GM04503 (cell line): Measurements from ENCODE around the gene FRRS1L.

Experiments used
- DNase-seq: peaks from one replicate; pipeline ENCODE4 v3.0.0-alpha.2; 2012; ENCODE audit warnings: low read depth

FRRS1L gene

DNA sequence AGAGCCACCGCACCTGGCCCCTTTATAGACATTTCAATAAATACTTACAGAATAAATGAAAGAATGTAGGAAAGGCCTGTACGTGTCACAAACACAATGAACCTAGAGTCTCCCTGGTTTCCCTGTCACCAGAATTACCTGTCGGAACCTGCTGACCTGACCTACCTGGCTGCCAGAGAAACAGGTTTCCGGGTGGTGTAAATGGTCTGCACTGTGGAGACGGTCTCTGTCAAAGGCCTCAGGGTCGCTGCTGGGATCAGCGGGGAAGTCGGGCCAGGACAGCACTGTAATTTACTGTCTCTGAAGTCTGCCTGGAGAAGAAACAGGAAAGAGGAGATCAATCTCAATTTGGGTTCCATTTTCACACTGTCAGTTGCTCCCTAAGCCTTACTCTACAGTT lies 9.3 kb upstream of the FRRS1L start:
- DNase-seq = no peak

DNA sequence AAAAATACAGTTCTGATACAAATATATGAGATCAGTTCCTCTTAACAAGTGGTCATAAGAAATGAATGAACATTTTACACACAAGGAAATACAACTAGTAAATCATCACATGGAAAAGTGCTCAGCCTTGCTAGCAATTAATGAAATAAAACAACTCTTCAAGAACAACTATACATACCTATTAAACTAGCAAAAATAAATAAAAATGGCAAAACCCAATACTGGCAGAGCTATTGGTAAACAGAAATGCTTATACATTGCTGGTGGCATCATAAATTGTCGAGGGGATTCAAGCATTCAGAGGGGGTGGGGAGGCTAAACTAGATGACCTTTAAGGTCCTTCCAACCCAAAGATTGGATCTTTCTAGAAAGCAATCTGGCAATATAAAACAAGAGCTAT lies 5.9 kb upstream of the FRRS1L start:
- DNase-seq = no peak

DNA sequence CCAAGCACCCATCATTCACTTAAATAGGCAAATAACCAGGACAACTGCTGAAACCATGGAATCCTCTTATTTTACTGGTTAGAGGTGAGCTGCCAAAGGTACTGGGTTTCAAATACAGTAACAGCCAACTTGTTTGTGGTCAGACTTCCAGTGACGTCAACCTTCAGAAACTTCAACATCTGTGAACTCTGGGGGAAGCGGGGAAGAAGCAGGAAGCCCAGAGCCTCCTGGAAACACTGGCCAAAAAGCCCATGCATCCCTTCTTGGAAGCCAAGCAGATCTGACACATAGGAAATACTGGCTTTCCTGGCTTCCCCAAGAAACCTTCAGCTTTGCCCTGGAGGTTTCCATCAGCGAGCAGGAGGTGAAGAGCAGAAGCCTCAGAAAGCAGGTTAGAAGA lies 4.9 kb upstream of the FRRS1L start:
- DNase-seq = no peak

DNA sequence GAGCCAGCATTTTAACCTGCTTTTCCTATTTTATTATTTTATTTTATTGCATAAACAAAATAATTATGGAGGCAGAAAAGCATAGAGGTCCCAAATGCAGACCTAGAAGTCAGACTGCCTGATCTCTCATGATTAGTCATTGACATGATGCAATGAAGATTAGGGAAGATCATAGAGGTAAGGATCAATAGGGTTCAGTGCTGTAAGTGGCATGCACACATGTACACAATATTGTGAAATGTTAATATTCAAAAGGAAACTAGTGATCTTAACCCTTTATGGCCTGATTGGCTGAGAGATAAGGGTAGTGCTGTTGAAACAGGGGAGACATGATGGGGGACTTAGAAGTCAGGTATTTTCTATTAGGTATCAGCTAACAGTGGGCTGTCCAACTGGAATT lies 1.1 kb upstream of the FRRS1L start:
- no peak for DNase-seq

DNA sequence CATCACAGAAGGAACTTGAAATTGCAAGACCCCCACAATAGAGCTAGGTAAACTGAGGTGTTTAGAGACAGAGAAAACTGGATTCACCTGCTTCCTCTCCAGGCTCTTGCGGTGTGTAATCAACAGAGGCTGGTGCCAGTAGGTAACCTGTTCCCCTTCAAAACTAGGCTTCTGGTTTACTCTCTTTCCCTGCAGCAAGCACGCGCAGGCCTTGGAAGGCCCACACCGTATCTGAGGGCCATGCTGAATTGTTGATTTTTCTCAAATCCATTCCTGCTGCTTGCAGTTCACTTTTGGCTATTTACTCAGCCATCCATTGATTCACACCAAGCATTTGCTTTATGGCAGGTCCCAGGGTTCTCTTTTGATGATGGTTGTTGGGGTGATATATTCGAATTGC lies 667 bp upstream of the FRRS1L start:
- DNase-seq = no peak

DNA sequence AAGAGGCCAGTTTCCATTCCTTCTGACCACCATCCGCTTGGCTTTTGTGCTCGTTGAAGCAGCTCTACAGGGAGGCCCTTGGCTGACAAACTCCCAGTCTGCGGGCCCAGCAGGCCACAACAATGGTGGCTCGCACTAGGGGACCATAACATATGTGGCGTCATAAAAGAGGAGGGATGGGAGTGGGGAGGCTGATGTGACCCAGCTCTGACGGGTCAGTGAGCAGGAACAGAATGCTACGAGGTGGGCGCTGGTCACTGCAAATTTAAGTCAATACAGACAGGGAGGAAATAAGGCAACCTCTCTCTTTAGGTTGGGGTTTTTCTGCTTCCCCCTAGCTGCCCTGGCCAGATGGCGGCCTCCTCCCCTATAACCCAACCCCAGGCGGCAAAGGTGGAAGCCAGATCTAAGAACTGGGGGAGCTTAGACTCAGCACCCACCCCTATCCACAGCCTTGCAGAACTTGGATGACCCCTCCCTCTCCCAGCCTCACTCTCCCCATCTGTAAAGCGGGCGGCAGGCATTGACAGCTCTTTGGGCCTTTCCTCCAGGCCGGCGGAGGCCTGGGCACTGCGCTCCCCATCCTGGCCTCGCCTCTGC lies 778 bp downstream of the FRRS1L start:
- no peak for DNase-seq

DNA sequence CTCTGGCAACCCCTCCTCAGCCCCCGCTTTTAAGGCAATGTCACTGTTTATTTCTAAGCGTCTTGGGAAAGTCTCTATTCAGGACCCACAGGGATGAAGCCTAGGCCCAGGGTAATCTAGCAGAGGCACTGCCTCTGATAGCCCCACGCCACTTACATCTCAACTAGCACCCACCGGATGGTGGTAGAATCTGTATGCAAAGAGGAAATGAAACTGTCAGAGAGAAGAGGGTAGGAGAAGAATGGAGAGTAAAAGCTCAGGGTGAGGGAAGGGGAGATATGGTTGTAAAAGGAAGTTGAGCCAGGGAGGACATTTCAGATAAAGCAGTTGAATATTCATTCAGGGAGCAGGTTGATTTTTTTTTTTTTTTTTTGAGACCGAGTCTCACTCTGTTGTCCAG lies 3.0 kb downstream of the FRRS1L start:
- no peak for DNase-seq

DNA sequence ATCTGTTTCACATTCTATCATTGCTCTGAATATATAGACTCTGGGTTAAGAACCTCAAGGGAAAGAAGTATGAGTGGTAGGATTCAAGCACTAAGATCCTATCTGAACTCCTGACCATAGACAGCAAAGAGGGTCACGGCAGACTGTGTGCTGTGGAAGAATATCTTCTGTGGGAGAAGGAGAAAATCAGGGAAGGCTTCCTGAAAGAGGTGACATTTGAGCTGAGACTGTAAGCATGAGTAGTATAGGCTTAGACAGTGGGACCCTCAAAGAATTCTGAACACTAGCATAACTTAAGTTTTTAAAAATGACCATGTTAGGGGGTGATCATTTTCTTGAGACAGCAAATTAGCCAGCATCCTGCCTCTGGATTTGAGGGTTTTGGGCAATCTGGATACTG lies 3.9 kb downstream of the FRRS1L start:
- no peak for DNase-seq

DNA sequence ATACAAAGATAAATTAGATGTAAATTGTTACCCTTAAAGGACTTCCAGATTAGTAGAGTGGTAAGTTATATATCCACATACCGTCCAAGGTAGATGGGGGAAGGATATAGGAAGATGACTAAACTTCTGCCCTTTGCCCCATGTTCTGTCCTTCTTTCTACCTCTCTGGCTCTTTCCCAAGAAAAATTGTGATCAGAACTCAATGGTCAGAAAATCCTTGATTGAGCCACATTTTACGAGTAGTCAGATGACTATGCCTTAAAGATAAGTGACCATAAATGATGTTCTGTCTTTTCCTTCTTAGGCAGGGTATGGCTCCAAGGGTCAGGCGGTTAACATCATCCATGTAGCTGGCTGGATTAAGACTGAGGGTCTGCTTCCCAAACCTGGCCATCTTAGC lies 4.4 kb downstream of the FRRS1L start:
- DNase-seq = no peak

DNA sequence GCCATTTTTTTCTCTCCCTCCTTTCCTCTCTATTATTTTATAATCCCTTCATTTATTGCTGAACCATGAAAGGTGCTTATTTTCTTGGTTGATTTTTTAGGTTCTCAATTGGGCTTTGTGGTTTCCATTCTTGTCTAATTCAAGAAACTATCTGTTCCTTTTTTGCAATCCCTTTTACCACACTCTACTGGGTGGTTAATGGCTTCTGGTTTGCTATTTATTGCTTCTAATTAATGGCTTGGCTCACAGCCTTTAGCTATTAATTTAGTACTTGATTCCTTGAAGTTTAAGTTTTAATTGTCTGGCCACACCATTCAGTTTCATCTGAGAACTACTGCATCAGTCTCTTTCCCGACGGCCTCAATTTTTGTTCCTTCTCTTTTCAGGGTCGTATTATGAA lies 5.6 kb downstream of the FRRS1L start:
- no peak for DNase-seq

DNA sequence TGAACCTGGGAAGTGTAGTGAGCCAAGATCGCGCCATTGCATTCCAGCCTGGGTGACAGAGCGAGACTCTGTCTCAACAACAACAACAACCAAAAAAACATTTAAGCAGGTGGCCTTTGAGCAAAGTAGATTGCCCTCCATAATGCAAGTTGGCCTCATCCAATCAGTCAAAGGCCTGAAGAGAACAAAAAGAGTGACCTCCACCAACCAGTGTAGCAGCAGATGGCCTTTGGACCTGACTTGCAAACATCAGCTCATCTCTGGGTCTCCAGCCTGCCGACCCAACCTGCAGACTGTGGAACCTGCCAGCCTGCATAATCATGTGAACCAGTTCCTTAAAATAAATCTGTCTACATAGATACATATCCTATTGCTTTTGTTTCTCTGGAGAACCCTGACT lies 7.5 kb downstream of the FRRS1L start:
- no peak for DNase-seq

DNA sequence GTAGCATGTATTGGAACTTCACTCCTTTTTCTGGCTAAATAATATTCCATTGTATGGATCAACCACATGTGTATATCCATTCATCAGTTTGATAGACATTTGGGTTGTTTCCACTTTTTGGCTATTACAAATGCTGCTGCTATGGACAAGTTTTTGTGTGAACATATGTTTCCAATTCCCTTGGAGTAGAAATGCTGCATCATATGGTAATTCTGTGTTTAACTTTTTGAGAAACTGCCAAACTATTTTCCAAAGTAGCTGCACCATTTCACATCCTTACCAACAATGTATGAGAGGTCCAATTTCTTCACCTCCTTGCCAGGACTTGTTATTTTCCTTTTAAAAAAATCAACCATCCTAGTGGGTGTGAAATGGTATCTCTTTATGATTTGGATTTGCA lies 8.4 kb downstream of the FRRS1L start:
- DNase-seq = peak; percentile 16

DNA sequence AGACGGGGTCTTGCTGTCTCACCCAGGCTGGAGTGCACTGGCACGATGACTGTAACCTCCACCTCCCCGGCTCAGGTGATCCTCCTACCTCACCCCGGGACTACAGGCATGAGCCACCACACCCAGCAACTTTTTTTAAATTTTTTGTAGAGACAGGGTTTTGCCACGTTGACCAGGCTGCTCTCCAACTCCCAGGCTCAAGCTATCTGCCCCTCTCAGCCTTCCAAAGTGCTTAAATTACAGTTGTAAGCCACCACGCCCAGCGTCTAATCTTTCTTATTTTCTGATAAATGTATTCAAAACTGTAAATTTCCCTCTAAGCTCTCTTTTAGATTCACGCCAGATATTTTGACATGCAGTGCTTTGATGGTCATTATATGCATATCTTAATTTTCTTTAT lies 10.3 kb downstream of the FRRS1L start:
- no peak for DNase-seq

DNA sequence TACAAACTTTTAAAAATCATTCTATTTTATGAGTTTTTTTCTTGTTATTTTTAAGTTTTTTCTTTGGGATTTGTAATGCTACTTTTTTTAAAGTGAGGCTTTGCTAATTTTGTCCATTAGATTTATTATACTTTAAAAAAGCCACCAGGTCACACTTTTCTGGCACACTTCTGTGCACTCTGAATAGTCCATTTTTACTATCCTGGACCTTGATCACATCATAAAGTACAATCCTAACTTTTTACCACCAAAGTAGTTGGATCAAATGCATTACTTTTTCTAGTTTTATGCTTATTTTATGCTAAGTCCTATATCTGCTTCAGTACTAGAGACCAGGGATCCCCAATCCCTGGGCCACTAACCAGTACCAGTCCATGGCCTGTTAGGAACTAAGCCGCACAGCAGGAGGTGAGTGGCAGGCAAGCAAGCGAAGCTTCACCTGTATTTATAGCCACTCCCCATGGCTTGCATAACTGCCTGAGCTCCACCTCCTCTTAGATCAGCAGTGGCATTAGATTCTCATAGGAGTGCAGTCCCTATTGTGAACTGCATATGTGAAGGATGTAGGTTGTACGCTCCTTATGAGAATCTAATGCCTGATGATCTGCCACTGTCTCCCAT lies 16.0 kb downstream of the FRRS1L start:
- DNase-seq = no peak

DNA sequence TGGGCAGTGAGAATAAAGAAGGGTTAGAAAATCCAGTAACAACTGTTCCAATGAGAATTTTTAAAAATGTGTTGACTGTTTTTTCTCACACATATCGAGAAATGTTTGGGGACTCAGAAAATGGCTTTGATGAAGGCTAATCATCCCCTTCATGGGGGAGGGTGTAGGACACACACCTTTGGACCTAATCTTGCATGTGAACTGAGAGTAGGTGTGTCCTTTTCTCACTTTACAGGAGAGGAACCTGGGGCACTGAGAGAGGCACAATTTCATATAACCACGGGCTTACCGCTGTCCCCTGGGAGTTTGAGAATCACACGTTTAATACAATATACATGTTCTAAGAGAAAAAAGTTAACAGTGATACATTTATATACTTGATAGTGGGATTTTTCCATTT lies 17.3 kb downstream of the FRRS1L start:
- no peak for DNase-seq

DNA sequence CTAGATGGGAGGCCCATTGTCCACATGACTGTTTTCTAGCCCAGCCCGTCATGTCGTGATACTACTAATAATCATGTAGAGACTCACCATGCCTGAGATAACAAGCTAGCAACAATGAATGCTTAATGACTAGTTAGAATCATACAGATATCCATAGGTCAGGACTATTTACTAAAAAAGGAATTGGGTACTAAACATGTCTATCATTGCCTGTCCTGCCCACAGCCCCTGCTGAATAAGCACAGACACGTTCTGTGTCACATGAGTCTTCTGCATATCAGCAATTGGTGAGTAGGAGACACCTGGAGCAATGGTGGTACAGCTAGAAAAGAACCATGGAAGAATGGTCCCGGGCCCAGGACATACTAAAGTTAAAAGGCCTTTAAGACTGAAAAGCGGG lies 18.0 kb downstream of the FRRS1L start:
- DNase-seq = no peak

DNA sequence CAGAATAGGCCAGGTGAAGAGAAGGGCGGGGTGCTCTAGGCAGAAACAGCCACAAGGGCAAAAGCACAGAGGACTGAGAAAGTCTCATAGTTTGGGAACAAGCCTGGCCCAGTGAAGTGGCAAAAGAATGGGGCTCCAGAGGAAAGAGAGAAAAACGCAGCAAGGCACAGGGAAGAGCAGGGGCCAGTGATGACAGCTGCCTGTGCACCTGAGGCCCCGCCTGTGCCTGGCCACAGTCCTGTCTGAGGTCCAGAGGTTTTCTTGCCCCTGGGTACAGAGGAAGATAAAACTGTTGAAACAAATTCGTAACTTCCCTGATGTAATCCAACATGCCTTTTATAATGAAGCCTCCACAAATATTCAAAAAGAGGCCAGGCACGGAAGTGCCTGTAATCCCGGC lies 22.0 kb downstream of the FRRS1L start:
- no peak for DNase-seq

DNA sequence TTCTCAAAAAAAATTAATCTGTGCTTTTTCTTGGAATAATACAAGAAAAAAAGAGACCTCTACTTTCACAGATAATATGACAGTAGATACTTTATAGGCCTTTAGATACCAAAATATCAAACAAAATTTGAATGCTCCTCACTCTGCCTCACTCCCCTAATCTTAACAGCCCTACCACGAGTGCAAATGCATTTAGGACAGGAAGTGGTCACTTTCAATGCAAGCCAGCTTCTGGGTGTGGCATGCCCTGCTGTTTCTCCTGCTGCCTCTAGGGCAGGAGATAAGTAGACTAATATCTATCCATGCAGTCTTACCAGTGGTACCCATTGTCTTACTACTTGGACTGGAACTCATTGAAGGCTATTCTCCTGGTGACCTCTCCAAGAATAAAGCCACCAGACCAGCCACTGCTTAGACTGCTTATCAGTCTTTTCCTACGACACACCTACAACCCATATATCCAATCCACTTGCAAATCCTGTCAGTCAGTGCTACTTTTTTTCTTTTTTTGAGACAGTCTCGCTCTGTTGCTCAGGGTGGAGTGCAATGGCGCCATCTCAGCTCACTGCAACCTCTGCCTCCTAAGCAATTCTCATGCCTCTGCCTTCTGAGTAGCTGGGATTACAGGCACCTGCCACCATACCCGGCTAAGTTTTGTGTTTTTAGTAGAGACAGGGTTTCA lies 23.0 kb downstream of the FRRS1L start:
- no peak for DNase-seq

DNA sequence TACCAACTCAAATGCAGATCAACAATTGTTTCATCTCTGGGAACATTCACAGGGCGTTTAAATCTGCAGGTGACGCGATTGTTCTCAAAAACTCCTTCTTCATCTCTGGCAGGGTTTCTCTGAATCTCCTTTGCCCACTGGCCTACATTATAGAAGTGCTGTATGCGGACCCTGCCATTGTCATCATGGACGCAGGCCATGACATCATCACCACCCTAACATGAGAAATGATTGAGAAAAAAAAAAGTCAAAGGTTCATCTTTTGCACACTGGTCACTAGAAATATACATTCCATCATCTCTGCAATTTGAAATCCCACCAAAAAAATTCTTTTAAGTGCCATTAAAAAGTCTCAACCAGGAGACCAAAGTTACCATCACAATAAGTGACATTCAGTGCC lies 25.7 kb downstream of the FRRS1L start:
- DNase-seq = no peak

DNA sequence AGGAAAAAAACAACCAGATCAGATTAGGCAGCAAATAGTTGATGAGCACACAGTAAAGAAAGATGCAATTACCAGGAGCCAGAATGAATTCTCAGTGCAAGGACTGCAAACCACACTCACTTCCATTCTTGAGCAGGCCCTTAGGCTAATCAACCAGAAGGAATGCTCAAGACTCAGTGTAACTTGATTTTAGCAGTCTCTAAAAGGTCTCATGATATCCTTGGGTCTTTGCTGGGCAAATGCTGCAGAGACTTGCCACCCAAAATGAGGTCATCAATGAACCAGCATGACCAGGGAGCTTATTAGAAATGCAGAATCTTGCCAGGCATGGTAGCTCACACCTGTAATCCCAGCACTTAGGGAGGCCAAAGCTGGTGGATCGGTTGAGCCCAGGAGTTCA lies 27.2 kb downstream of the FRRS1L start:
- DNase-seq = no peak

DNA sequence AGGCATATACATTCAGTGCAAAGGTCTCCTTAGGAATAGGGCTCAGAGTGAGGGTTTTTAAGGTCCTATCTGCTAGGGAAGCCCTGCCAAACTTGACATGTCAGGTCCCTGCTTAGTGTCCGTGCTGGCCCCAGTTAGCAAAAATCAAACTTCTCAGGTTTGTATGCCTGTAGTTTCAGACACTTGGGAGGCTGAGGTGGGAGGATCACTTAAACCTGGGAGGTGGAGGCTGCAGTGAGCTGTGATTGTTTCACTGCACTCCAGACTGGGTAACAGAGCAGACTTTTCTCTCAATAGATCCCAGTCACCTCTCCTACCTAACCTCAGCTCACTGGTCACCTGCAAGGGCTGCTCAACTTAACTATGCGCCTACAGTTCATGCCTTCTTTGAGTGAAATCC lies 28.6 kb downstream of the FRRS1L start:
- no peak for DNase-seq

DNA sequence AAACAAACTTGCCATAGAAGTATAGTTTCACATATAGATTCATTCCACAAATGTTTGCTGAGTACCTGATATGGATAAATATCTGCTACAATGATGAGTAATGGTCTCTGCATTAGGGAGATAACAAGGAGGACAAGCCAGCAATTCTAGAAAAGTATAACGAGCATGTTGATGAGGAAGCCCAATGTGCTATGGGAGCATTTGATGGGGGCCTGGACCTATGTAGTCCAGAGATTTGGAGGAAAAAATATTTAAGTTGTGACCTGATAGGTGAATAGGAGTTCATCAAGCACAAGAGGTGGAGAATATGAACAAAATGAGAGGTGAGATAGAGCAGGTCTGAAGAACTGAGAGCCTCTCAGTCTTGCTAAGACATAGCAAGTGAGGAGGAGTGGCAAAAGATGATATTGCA lies 32.9 kb downstream of the FRRS1L start:
- no peak for DNase-seq

DNA sequence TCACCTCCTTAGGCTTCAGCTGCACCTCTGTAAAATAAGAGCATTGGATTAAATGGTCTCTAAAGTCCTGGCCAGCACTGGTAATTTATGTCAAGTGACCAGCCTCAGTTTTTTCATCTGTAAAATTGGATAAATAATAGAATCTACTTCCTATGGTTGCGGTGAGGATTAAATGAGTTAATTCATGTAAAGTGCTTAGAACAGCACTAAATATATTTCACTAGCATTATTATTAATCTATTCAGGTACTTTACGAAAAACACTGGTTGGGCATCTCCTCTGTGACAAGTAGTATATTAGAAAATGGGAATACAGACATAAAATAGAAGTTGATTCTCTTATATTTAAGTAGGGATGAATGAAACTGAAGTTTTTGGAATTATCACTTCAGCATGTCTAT lies 33.5 kb downstream of the FRRS1L start:
- DNase-seq = no peak

DNA sequence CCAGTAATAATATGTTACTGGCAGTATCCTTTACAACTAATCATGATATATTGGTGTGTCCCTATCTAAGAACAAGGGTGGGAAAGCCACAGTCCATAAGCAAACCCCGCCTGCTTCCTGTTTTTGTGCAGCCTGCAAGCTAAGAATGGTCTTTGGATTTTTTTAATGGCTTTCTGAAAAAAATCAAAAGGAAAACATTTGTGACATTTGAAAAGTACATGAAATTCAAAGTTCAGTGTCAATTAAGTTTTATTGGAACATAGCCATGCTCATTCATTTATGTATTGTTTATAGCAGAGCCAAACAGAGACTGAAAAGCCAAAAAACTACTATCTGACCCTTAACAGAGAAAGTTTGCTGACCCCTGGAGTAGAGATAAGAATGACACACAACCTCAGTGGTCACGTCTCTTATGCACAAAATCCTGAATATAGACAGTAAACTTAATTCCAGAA lies 34.5 kb downstream of the FRRS1L start:
- no peak for DNase-seq
